GM18505 (cell line): ENCODE measurements around the gene LZTR1.

Experiments used
- ATAC-seq: cut with Tn5 transposase; IDR thresholded peaks from one replicate; pipeline ENCODE4 v1.9.1; 2021; ENCODE audit not compliant: unreplicated experiment
- POLR2A ChIP-seq: IDR thresholded peaks from 4 replicates; pipeline ENCODE4 v1.6.1; 2011; ENCODE audit warnings: borderline replicate concordance; ENCODE audit not compliant: insufficient read depth, insufficient read length; ENCODE audit errors: extremely low read depth

The LZTR1 gene

GRCh38 chr22:20978419-20978818, 3.7 kb upstream of the LZTR1 start:
- no peak for ATAC-seq
- no peak for TF ChIP-seq POLR2A

- TF ChIP-seq POLR2A: no peak
- ATAC-seq: no peak
Measured at GRCh38 chr22:20979243-20979809, 2.8 kb upstream of the LZTR1 start.

GRCh38 chr22:20979940-20980453, 2.1 kb upstream of the LZTR1 start:
- TF ChIP-seq POLR2A: no peak
- no peak for ATAC-seq

GRCh38 chr22:20980523-20980922, 1.6 kb upstream of the LZTR1 start:
- TF ChIP-seq POLR2A: no peak
- no peak for ATAC-seq

- ATAC-seq: no peak
- TF ChIP-seq POLR2A: no peak
Measured at GRCh38 chr22:20980938-20981722, 967 bp upstream of the LZTR1 start.

- TF ChIP-seq POLR2A: no peak
- peak; percentile 25 for ATAC-seq
Measured at GRCh38 chr22:20982563-20982882, 426 bp downstream of the LZTR1 start.

GRCh38 chr22:20983081-20983771, 1.1 kb downstream of the LZTR1 start:
- no peak for ATAC-seq
- no peak for TF ChIP-seq POLR2A

- no peak for ATAC-seq
- TF ChIP-seq POLR2A: no peak
Measured at GRCh38 chr22:20985720-20986119, 3.6 kb downstream of the LZTR1 start.

GRCh38 chr22:20986365-20986764, 4.3 kb downstream of the LZTR1 start:
- no peak for ATAC-seq
- TF ChIP-seq POLR2A: no peak

GRCh38 chr22:20987375-20987774, 5.3 kb downstream of the LZTR1 start:
- no peak for ATAC-seq
- TF ChIP-seq POLR2A: no peak

- TF ChIP-seq POLR2A: no peak
Measured at GRCh38 chr22:20988573-20989322, 6.7 kb downstream of the LZTR1 start.

GRCh38 chr22:20989323-20990138, 7.4 kb downstream of the LZTR1 start:
- TF ChIP-seq POLR2A: no peak
- no peak for ATAC-seq

More at GRCh38 chr22:20988573-20989322, 6.7 kb downstream of the LZTR1 start:
- no peak for ATAC-seq
